Kidney tubule cell (primary cell): ENCODE measurements around the gene UBASH3B.
"Not testable (repeated sequence)": the region's sequence is repeated elsewhere in the genome, so short reads cannot be mapped to it uniquely, and the experiment has no call there.

Experiments used
- DNase-seq: peaks from one replicate; pipeline ENCODE4 v3.0.0-alpha.2; 2018; ENCODE audit warnings: low spot score

UBASH3B gene

GRCh38 chr11:122813894-122814270 lies 158.4 kb downstream of the UBASH3B start:
- DNase-seq: no peak

GRCh38 chr11:122814401-122814800 lies 158.9 kb downstream of the UBASH3B start:
- no peak for DNase-seq

DNA sequence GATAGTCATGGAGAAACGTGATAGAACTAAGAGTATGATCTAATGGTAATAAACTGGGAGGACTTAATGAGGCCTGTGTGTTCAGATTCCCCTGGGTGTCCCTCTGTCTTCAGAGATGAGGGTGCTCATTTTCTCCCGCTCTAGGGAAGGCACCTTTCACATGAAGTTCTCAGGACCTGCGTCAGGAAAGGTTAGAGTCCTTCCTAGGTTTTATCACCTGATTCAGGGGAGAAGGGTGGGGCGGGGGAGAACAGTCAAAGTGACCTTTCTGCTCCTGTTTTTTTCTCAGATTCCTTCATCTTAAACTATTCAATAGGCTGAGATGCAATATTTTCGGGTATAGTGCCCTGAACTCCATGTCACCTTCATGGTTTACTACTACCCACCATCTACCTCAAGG lies 160.4 kb downstream of the UBASH3B start:
- DNase-seq: no peak

DNA sequence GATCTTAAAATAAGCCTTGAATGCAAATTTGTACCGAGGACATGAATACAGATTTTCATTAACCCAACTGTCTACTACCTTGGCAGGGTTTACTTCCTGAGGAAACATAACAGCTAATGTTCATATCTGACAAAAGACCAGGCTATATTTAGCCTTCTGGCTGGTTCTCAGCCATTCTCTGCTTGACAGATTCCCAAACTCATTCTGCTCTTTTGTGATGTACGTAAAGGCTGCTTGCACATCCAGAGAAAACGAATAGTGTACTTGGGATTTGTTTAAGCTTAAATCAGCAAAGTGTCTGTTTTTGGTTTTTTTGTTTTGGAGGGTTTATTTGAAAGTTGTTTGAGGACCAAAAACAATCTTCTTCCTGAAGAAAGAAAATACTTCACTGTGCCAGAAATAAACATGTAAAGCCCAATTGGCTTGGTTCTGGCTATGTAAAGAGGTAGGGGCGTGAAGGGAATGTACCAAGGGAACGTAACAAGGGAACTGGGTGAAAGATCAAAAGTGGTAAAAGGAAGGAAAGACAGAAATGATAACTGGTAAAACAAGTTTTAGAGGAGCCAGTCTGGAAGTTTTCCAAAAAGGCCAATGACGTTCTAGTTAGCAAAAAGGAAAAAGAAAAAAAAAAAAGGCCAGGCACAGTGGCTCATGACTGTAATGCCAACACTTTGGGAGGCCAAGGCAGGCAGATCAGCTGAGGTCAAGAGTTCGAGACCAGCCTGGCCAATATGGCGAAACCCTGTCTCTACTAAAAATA lies 161.4 kb downstream of the UBASH3B start:
- peak; percentile 53 for DNase-seq

- DNase-seq: no peak
These were observed 164.6 kb downstream of the UBASH3B start for GRCh38 chr11:122820158-122820557.

DNA sequence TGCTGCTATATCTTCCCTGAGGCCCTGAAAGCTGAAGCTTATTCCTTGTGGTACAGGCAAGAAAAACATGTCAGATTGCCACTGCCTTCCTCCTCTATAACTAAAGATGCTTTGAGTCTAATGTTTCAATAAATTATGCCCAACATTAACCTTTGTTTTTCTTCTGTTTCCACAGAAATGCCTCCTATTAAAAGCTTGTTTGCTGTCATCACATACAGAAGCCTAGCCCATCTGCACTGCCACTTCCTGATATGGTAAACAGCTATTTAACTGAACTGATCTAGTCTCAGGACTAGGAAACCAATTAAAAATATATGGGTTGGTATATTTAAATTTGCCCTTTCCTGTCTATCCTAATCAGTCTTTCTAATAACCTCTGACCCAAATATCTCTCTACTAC lies 165.6 kb downstream of the UBASH3B start:
- DNase-seq: no peak

GRCh38 chr11:122822241-122822640 lies 166.7 kb downstream of the UBASH3B start:
- DNase-seq: no peak

GRCh38 chr11:122823564-122823963 lies 168.0 kb downstream of the UBASH3B start:
- DNase-seq: no peak

DNA sequence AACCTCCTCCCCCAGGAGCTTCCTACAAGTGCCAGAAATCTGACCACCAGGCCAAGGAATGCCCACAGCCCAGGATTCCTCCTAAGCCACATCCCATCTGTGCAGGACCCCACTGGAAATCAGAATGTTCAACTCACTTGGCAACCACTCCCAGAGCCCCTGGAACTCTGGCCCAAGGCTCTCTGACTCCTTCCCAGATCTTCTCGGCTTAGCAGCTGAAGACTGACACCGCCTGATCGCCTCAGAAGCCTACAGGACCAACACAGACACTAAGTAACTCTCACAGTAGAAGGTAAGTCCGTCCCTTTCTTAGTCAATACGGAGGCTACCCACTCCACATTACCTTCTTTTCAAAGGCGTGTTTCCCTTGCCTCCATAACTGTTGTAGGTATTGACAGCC lies 173.8 kb downstream of the UBASH3B start:
- not testable (repeated sequence) for DNase-seq

DNA sequence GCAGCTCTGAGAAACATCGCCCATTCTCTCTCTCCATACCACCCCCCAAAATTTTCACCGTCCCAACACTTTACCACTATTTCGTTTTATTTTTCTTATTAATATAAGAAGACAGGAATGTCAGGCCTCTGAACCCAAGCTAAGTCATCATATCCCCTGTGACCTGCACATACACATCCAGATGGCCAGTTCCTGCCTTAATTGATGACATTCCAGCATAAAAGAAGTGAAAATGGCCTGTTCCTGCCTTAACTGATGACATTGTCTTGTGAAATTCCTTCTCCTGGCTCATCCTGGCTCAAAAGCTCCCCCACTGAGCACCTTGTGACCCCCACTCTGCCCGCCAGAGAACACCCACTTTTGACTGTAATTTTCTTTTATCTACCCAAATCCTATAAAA lies 176.8 kb downstream of the UBASH3B start:
- DNase-seq: not testable (repeated sequence)

DNA sequence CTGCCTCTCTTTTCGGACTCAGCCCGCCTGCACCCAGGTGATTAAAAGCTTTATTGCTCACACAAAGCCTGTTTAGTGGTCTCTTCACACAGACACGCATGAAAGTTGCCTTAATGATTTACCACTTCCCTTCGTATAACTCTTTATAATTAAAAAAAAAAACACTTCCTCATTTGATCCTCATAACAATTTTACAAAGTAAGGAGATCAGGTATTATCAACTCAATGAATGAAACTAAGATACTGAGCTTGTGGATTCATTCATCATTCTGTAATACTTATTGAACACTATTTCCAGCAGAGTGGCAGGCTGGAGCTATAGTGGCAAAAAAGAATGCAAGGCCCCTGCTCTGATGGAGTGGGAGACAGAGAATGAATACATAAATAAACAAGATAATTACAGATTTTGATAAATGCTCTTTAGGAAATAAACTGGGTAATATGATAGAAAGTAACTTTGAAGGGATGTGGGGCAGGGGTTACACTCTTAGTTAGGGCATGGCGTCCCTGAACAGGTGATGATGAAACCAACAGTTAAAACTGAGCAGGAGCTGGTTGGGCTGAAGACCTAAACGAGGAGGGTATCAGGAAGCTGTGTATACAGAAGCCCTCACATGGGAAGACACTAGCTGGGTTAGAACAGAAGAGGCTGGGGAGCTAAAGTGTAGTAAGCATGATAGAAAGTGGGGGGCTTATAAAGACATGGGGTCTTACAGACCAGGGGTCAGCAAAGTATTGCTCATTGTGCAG lies 177.4 kb downstream of the UBASH3B start:
- no peak for DNase-seq

- no peak for DNase-seq
These were observed 178.4 kb downstream of the UBASH3B start for GRCh38 chr11:122833846-122834464.

- DNase-seq: no peak
These were observed 181.4 kb downstream of the UBASH3B start for GRCh38 chr11:122836916-122837315.

GRCh38 chr11:122837528-122838346 lies 182.2 kb downstream of the UBASH3B start:
- no peak for DNase-seq

DNA sequence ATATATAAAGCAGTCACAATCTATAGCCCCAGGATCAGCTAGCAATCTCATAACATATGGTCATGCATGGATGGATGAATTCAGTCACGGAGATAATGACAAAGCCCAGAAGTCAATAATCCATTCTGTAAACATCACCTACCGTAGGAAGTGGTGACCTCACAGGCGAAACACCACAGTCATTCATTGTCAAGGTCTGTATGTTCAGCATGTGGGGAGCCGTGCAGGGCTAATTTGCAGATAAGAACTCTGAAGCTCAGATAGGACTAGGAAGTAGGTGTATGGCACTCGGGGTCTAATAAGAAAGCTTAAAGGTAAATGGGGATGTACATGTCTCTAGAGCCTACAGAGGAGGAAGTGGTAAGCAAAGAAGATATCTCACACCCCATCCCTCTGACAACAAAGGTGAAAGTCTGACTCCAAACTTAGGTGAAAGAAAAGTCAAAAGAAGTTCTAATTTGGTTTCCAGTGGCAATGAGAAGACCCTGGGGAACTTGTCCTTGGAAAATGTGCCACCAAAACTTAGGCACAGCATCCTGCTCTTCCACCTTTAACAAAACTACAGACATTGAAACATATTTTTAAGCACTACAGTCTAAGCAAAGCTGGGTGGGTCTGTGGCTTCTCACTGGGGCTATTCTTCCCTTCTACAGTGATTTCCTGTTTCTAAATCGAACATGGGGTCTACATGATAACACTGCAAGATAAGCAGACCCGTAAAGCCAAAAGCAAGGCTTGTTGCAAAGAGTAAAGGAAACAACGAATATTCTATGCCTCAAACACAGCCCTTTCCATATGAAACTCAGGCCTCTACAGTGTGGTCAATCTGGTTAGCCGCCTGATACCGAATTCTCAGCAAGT lies 188.0 kb downstream of the UBASH3B start:
- no peak for DNase-seq

- DNase-seq: no peak
These were observed 191.9 kb downstream of the UBASH3B start for GRCh38 chr11:122847466-122847865.

GRCh38 chr11:122848186-122848585 lies 192.7 kb downstream of the UBASH3B start:
- no peak for DNase-seq

DNA sequence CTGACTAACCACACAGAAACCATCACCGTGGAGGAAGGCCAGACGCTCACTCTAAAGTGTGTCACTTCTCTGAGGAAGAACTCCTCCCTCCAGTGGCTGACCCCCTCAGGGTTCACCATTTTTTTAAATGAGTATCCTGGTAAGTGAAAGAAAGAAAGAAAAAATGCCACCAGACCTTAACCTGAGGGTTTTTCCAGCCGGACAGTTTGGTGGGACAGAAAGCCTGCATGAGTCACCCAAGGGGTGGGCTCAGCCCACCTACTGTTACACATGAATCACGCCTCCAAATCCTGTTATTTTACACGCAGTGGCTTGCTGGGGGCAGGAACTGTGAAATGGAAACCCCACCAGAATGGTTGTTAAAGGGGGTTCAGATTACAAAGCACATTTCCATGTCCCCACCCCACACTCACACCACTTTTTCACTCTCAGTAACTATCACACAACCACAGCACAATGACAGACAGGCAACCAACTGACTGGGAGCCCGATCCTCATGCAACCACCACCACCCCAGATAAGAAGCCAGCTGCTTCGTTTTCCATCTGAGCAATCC lies 194.6 kb downstream of the UBASH3B start:
- peak; percentile 61 for DNase-seq

GRCh38 chr11:122851366-122851966 lies 195.9 kb downstream of the UBASH3B start:
- no peak for DNase-seq

DNA sequence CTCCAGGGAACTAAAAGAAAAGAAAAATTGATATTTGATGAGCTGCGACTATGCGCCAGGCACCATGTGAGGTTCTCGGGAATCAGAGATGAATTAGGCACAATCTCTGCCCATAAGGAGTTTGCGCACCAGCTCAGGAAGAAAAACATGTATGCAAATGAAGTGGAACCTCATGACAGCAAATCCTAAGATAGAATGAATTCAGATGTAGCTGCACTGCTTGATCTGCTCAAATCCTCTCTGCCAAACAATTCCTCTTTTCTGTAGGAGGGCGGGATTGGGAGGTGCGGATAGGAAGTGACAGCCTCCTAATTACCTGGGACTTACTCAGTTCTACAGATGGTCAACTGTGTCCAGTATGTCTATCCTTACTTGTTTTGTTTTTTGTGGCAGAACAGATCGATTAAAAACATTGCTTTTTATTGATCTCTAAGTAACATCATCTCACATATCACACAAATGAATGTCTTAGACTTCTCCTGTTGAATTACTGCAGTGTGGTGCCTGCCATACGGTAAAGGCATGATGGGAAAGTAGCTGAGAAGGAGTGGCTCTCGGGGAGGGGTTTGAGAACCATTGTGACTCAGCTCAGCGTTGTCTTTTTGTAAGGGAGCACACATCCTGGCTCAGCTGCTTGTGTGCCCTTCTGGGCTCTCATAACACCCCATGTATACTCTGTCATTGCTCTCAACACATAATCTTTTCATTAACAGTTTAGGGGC lies 196.7 kb downstream of the UBASH3B start:
- DNase-seq: no peak
